Measurements from ENCODE around the gene ZNF319. TPM values are rescaled to one million over a fixed set of nuclear protein-coding genes. Genes with fewer than 3 reads are reported as not detected.

ZNF319 gene
- total RNA-seq, 4 donors from 2014 or later: 4.4 to 16.0 (median 8.0) TPM

GRCh38 chr16:58043571-58044155 is 43.2 kb upstream of the ZNF319 start:
- WGBS, 2 donors (ENCODE audit: low coverage in 1 of 2): no CpG with 5 or more reads among the region's 7 CpGs
- Histone ChIP-seq H3K4me1 (peaks cover 0 to under 1% (median 0%) of the 10 kb centered on the region in 3 donors), H3K4me3 (no peak overlapping the region), H3K27me3 (no peaks in the 10 kb centered on the region), H3K9me3 (no peaks in the 10 kb centered on the region), H3K36me3 (peaks cover 0 to 68% of the 10 kb centered on the region in 2 donors), H3K27ac (no peak overlapping the region)
- ATAC-seq: no peak
- TF ChIP-seq EP300 (IDR thresholded peaks at IDR 0.05) (no peak), POLR2A (IDR thresholded peaks at IDR 0.05) (no peak), POLR2AphosphoS5 (IDR thresholded peaks at IDR 0.05) (no peak)
- TF ChIP-seq, protein P1, sequence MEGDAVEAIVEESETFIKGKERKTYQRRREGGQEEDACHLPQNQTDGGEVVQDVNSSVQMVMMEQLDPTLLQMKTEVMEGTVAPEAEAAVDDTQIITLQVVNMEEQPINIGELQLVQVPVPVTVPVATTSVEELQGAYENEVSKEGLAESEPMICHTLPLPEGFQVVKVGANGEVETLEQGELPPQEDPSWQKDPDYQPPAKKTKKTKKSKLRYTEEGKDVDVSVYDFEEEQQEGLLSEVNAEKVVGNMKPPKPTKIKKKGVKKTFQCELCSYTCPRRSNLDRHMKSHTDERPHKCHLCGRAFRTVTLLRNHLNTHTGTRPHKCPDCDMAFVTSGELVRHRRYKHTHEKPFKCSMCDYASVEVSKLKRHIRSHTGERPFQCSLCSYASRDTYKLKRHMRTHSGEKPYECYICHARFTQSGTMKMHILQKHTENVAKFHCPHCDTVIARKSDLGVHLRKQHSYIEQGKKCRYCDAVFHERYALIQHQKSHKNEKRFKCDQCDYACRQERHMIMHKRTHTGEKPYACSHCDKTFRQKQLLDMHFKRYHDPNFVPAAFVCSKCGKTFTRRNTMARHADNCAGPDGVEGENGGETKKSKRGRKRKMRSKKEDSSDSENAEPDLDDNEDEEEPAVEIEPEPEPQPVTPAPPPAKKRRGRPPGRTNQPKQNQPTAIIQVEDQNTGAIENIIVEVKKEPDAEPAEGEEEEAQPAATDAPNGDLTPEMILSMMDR (IDR thresholded peaks at IDR 0.05): no peak

DNA sequence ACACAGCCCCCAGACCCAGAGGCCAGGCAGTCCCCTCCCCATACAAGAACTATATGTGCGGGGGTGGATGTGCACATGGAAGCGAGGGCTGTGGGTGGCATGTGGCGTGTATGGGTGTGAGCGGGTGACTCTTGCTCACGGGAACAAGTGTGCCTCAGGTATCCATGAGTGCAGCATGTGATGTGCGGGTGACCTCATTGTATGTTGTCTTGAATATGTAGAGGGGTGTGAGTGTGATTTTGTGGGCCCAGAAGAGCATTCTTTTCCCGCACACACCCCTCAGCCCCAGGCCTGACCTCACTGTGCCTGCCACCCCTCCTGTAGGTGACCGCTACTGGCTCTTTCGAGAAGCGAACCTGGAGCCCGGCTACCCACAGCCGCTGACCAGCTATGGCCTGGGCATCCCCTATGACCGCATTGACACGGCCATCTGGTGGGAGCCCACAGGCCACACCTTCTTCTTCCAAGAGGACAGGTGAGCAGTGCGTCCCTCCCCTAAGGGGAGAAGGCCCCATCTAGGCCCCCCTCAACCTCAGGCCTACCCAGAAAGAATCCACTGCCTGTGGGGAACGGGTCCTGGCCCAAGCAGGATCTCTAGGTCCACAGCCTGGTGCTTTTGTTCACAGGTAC is 42.5 kb upstream of the ZNF319 start:
- 92% methylated on average over 5 of the region's 16 CpGs; no CpG with 5 or more reads in 1 of the 2 donors for WGBS, 2 donors (ENCODE audit: low coverage in 1 of 2)

GRCh38 chr16:58042001-58042885 is 41.8 kb upstream of the ZNF319 start:
- 91% methylated on average over 8 of the region's 22 CpGs; no CpG with 5 or more reads in 1 of the 2 donors for WGBS, 2 donors (ENCODE audit: low coverage in 1 of 2)
- Histone ChIP-seq H3K27ac (no peak overlapping the region), H3K9me3 (no peaks in the 10 kb centered on the region), H3K4me3 (no peak overlapping the region), H3K27me3 (no peaks in the 10 kb centered on the region), H3K36me3 (peaks cover 0 to 80% of the 10 kb centered on the region in 2 donors), H3K4me1 (no peaks in the 10 kb centered on the region)
- no peak for ATAC-seq
- TF ChIP-seq, protein P1 (IDR thresholded peaks at IDR 0.05): no peak
- no peak for TF ChIP-seq POLR2AphosphoS5 (IDR thresholded peaks at IDR 0.05)
- no peak for TF ChIP-seq EP300 (IDR thresholded peaks at IDR 0.05)
- no peak for TF ChIP-seq POLR2A (IDR thresholded peaks at IDR 0.05)

More for the DNA sequence above, 42.5 kb upstream of the ZNF319 start:
- Histone ChIP-seq H3K36me3 (peaks cover 0 to 74% of the 10 kb centered on the region in 2 donors), H3K4me3 (no peak overlapping the region), H3K9me3 (no peaks in the 10 kb centered on the region), H3K27ac (no peak overlapping the region), H3K4me1 (no peaks in the 10 kb centered on the region), H3K27me3 (no peaks in the 10 kb centered on the region)
- TF ChIP-seq, protein P1 (IDR thresholded peaks at IDR 0.05): no peak
- TF ChIP-seq POLR2AphosphoS5 (IDR thresholded peaks at IDR 0.05) (no peak), EP300 (IDR thresholded peaks at IDR 0.05) (no peak), POLR2A (IDR thresholded peaks at IDR 0.05) (no peak)
- no peak for ATAC-seq

DNA sequence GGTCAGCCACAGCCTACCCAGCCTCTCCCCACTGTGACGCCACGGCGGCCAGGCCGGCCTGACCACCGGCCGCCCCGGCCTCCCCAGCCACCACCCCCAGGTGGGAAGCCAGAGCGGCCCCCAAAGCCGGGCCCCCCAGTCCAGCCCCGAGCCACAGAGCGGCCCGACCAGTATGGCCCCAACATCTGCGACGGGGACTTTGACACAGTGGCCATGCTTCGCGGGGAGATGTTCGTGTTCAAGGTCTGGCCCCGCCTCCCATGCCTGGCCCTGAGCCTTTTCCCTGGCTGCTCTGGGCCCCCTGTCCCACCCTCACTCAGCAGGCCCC is 41.1 kb upstream of the ZNF319 start:
- no peak overlapping the region for H3K27ac ChIP-seq
- no peaks in the 10 kb centered on the region for H3K9me3 ChIP-seq
- TF ChIP-seq, protein P1 (IDR thresholded peaks at IDR 0.05): no peak
- no peak for TF ChIP-seq EP300 (IDR thresholded peaks at IDR 0.05)
- TF ChIP-seq POLR2A (IDR thresholded peaks at IDR 0.05): no peak
- H3K4me1 ChIP-seq: no peaks in the 10 kb centered on the region
- H3K27me3 ChIP-seq: no peaks in the 10 kb centered on the region
- peaks cover 0 to 80% of the 10 kb centered on the region in 2 donors for H3K36me3 ChIP-seq
- no peak overlapping the region for H3K4me3 ChIP-seq
- no peak for ATAC-seq
- WGBS, 2 donors (ENCODE audit: low coverage in 1 of 2): no CpG with 5 or more reads among the region's 18 CpGs
